Measurements from ENCODE around the gene ADGRE3. TPM values are rescaled to one million over a fixed set of nuclear protein-coding genes. Genes with fewer than 3 reads are reported as not detected.

ADGRE3 gene
- total and polyA plus RNA-seq, 2 of the 8 experiments (the other 6 are each of a cell fraction or from before 2014, with no cell fraction given) = not detected

DNA sequence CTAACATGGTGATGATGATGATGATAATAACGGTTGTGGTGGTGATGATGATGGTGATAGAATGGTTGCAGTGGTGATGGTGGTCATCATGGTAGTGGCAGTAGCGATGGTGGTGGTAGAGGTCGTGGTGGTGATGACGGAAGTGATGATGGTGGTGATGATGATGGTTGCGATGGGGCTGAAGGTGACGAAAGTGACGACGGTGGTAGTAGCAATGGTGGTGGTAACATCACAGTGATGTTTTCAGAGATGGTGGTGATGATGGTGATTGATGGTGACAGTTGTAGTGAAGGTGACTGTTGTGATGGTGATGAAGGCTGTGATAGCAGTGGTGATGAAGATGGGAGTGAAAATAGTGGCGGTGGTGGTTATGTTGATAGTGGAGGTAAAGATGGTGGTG lies 3.6 kb upstream of the ADGRE3 start:
- Histone ChIP-seq H3K23me2 (ENCODE audit: low read depth, low read length) (peaks cover 9% of the 10 kb centered on the region), H2AFZ (ENCODE audit: low read length) (no peak overlapping the region), H3K14ac (ENCODE audit: insufficient read length) (no peak overlapping the region), H3K9ac (replicated peaks in 1 of 4; ENCODE audit: extremely low read depth in 1 of 4, low read depth in 3 of 4, low read length in 3 of 4) (no peak overlapping the region), H4K8ac (ENCODE audit: extremely low read depth, insufficient read depth, low read length) (no peak overlapping the region), H3K4ac (replicated peaks; ENCODE audit: insufficient read length, low read depth, low read length) (no peak overlapping the region), H2AK5ac (ENCODE audit: low read depth, low read length) (no peak overlapping the region), H2BK12ac (ENCODE audit: low read depth, low read length) (no peak overlapping the region), H3K56ac (replicated peaks; ENCODE audit: insufficient read length, low read depth, low read length) (no peak overlapping the region), H2BK15ac (ENCODE audit: low read length) (no peak overlapping the region), H3K27me3 (replicated peaks in 1 of 4; ENCODE audit: control insufficient read depth in 3 of 4, extremely low read depth in 1 of 4, insufficient read depth in 3 of 4, low read length in 3 of 4) (no peaks in the 10 kb centered on the region), H3K23ac (ENCODE audit: insufficient read length) (no peak overlapping the region), H2BK120ac (replicated peaks; ENCODE audit: low read depth, low read length) (no peak overlapping the region), H3K79me1 (ENCODE audit: low read depth, low read length) (no peaks in the 10 kb centered on the region), H3K4me3 (ENCODE audit: extremely low read depth in 1 of 4, insufficient read depth in 2 of 4, low read depth in 3 of 4, low read length in 4 of 4) (no peak overlapping the region), H4K5ac (ENCODE audit: insufficient read length, low read depth, low read length) (no peak overlapping the region), H3K4me2 (ENCODE audit: insufficient read depth in 1 of 2, low read depth in 2 of 2, low read length in 2 of 2) (no peak overlapping the region), H4K20me1 (replicated peaks in 1 of 2; ENCODE audit: control insufficient read depth in 1 of 2, insufficient read depth in 2 of 2, low read length in 2 of 2) (peaks cover 0 to 2% of the 10 kb centered on the region in 2 experiments), H3K9me3 (ENCODE audit: insufficient read depth in 2 of 2, low read depth in 1 of 2, low read length in 1 of 2) (peaks cover 33 to 35% of the 10 kb centered on the region in 2 experiments), H2BK5ac (ENCODE audit: low read depth, low read length) (no peak overlapping the region; the same call in 1 of the 2 replicates), H3K18ac (ENCODE audit: extremely low read depth, low read length) (no peak overlapping the region), H4K91ac (replicated peaks; ENCODE audit: insufficient read length, low read length) (no peak overlapping the region), H2BK20ac (ENCODE audit: low read length) (no peak overlapping the region), H3K36me3 (ENCODE audit: control insufficient read depth in 2 of 4, insufficient read depth in 4 of 4, low read length in 3 of 4) (no peaks in the 10 kb centered on the region), H3K4me1 (replicated peaks in 1 of 4; ENCODE audit: control insufficient read depth in 3 of 4, insufficient read depth in 4 of 4, low read length in 3 of 4) (no peaks in the 10 kb centered on the region), H3K79me2 (ENCODE audit: control insufficient read depth in 1 of 2, insufficient read depth in 2 of 2, low read length in 2 of 2) (no peaks in the 10 kb centered on the region), H3K27ac (ENCODE audit: low read depth, low read length) (no peak overlapping the region)
- CTCF ChIA-PET (ENCODE audit: partially characterized antibody) = no interaction called here
- POLR2A ChIA-PET (ENCODE audit: partially characterized antibody) = no interaction called here
- FAIRE-seq (no peak), DNase-seq (ENCODE audit: low read depth in 1 of 2, low spot score in 2 of 2) (no peak)
- WGBS, 2 experiments (ENCODE audit: extremely low coverage in 1 of 2, insufficient coverage in 1 of 2, insufficient read length in 1 of 2, insufficient replicate concordance in 2 of 2, low coverage in 1 of 2, low lambda C conversion rate in 2 of 2, missing lambda C conversion rate in 1 of 2) = 72% methylated on average over 9 of the region's 9 CpGs; no CpG with 5 or more reads in 1 of the 2 experiments
- no peak for TF ChIP-seq YY1 (IDR thresholded peaks at IDR 0.05; ENCODE audit: low read depth, low read length)
- TF ChIP-seq MAFK (IDR thresholded peaks at IDR 0.05; ENCODE audit: low read depth, low read length) = no peak
- TF ChIP-seq POLR2A (IDR thresholded peaks at IDR 0.05; ENCODE audit: control extremely low read depth in 1 of 2, low read depth in 2 of 2, low read length in 2 of 2) = no peak
- TF ChIP-seq CREB1 (IDR thresholded peaks at IDR 0.05) = no peak
- no peak for TF ChIP-seq BCL11A (IDR thresholded peaks at IDR 0.05; ENCODE audit: low read depth in 2 of 2, low read length in 2 of 2)
- no peak for TF ChIP-seq SP4 (IDR thresholded peaks at IDR 0.05; ENCODE audit: low read length)
- TF ChIP-seq CTBP2 (IDR thresholded peaks at IDR 0.05; ENCODE audit: borderline replicate concordance, insufficient read depth, insufficient read length, low read length) = no peak
- TF ChIP-seq EP300 (IDR thresholded peaks at IDR 0.05; ENCODE audit: borderline replicate concordance in 1 of 2, low read depth in 2 of 2, low read length in 2 of 2) = no peak
- no peak for TF ChIP-seq RBBP5 (IDR thresholded peaks at IDR 0.05; ENCODE audit: borderline replicate concordance, low read depth, low read length)
- TF ChIP-seq PHF8 (conservative IDR thresholded peaks at IDR 0.05; ENCODE audit: low read depth, low read length) = no peak
- no peak for TF ChIP-seq NANOG (IDR thresholded peaks at IDR 0.05; ENCODE audit: insufficient read depth, low read depth, low read length, poor library complexity, severe bottlenecking)
- no peak for TF ChIP-seq GTF2F1 (IDR thresholded peaks at IDR 0.05; ENCODE audit: borderline replicate concordance, low read depth, low read length)
- TF ChIP-seq ZNF274 (IDR thresholded peaks at IDR 0.05; ENCODE audit: borderline replicate concordance, extremely low read depth, low read length) = no peak
- TF ChIP-seq, protein P1, sequence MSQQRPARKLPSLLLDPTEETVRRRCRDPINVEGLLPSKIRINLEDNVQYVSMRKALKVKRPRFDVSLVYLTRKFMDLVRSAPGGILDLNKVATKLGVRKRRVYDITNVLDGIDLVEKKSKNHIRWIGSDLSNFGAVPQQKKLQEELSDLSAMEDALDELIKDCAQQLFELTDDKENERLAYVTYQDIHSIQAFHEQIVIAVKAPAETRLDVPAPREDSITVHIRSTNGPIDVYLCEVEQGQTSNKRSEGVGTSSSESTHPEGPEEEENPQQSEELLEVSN (IDR thresholded peaks at IDR 0.05) = no peak
- TF ChIP-seq KDM1A (IDR thresholded peaks at IDR 0.05; ENCODE audit: borderline replicate concordance, low read length) = no peak
